NK-92 (cell line): Measurements from ENCODE around the gene GET3.
"Not testable (repeated sequence)": the region's sequence is repeated elsewhere in the genome, so short reads cannot be mapped to it uniquely, and the experiment has no call there.

Source experiments
- DNase-seq: peaks from one replicate; lab custom pipeline; 2025; ENCODE audit not compliant: unreplicated experiment; lab: John Stamatoyannopoulos, UW

GET3 gene

DNA sequence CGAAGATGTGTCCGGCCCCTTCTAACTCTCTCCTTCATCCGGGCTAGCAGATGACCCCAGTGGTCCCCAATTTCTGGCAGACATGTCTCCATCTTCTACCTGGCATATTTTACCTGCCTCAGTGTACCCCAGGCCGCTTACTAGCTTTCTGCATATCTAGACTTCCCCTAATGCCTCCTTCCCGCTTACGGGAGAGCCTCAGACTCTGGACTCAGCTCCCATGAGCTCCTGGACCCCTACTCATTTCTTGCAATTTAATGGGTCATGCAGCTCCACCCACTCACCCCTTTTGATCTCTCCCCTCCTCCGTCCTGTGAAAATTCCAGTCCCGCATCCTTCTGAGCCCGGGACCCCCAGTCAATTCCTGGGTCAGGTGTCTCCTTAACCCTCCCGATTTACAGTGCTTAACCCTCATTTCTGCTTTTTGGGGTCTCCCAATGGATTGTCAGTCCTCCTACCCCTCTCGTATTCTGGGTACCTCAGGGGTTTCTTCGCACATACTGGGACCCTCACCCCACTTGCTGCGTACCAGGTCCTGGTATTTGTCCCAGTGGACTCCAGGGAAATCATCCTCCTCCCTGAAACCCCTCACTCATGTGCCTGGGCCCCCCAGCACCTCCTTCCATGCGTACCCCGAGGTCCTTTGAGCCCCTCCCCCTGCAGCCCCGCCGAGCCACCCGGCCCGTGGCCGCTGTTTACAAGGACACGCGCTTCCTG, 53.5 kb downstream of the GET3 start:
- DNase-seq = no peak

DNA sequence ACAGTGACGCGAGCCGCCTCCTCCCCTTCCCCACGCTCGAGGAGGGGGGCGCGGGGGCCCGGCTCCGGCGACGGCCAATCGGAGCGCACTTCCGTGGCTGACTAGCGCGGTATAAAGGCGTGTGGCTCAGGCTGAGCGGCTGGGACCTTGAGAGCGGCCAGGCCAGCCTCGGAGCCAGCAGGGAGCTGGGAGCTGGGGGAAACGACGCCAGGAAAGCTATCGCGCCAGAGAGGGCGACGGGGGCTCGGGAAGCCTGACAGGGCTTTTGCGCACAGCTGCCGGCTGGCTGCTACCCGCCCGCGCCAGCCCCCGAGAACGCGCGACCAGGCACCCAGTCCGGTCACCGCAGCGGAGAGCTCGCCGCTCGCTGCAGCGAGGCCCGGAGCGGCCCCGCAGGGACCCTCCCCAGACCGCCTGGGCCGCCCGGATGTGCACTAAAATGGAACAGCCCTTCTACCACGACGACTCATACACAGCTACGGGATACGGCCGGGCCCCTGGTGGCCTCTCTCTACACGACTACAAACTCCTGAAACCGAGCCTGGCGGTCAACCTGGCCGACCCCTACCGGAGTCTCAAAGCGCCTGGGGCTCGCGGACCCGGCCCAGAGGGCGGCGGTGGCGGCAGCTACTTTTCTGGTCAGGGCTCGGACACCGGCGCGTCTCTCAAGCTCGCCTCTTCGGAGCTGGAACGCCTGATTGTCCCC, 54.2 kb downstream of the GET3 start, which contains the start of gene JUNB:
JUNB (plus strand) TSS at position 142 of the 706 bp plus-strand sequence; CDS start at position 428, 286 bp downstream.
- peak; percentile 83 for DNase-seq

DNA sequence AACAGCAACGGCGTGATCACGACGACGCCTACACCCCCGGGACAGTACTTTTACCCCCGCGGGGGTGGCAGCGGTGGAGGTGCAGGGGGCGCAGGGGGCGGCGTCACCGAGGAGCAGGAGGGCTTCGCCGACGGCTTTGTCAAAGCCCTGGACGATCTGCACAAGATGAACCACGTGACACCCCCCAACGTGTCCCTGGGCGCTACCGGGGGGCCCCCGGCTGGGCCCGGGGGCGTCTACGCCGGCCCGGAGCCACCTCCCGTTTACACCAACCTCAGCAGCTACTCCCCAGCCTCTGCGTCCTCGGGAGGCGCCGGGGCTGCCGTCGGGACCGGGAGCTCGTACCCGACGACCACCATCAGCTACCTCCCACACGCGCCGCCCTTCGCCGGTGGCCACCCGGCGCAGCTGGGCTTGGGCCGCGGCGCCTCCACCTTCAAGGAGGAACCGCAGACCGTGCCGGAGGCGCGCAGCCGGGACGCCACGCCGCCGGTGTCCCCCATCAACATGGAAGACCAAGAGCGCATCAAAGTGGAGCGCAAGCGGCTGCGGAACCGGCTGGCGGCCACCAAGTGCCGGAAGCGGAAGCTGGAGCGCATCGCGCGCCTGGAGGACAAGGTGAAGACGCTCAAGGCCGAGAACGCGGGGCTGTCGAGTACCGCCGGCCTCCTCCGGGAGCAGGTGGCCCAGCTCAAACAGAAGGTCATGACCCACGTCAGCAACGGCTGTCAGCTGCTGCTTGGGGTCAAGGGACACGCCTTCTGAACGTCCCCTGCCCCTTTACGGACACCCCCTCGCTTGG, 55.0 kb downstream of the GET3 start:
- no peak for DNase-seq

DNA sequence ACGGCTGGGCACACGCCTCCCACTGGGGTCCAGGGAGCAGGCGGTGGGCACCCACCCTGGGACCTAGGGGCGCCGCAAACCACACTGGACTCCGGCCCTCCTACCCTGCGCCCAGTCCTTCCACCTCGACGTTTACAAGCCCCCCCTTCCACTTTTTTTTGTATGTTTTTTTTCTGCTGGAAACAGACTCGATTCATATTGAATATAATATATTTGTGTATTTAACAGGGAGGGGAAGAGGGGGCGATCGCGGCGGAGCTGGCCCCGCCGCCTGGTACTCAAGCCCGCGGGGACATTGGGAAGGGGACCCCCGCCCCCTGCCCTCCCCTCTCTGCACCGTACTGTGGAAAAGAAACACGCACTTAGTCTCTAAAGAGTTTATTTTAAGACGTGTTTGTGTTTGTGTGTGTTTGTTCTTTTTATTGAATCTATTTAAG, 55.6 kb downstream of the GET3 start:
- no peak for DNase-seq

DNA sequence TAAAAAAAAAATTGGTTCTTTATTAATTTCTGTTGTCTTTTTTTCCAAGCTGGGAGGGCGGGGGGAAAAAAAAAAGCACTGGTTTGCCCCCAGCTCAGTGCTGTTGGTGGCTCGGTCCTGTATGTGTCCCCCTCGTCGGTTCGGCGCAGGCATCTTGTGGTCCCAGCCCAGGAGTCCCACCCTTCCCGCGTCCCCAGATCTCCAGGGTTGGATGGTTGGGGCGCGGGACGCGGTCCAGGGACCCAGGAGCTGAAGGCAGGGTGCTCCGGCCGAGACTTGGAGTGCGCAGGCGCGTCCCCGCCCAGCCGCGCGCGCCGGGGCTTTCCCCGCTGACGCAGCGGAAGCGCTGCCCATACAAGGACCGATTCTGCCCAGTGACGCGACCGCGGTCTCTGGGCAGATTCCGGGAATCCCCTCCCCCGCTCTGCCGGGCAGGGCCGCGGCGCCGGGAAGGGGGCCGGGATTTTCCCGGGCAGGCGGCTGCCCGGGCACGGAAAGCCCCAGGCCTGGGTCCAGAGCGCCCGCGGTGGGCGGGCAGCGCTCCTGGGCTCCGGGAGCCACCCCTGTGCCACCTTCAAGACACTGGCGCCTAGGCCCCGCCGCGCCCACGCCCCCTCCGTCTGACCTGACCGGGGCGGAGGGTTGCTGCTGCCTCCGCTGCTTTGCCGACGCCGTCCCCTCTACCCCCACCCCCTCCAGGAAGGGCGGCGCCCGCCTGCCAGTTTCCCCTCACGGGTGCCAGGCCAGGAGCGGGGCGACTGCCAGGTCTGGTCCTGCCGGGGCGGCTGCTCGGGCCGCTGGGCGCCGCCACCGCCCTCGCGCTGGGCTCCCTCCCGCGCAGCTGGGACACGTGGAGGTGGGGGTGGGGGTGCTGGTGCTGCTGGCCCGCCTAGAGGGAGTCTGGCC, 56.2 kb downstream of the GET3 start:
- no peak for DNase-seq

DNA sequence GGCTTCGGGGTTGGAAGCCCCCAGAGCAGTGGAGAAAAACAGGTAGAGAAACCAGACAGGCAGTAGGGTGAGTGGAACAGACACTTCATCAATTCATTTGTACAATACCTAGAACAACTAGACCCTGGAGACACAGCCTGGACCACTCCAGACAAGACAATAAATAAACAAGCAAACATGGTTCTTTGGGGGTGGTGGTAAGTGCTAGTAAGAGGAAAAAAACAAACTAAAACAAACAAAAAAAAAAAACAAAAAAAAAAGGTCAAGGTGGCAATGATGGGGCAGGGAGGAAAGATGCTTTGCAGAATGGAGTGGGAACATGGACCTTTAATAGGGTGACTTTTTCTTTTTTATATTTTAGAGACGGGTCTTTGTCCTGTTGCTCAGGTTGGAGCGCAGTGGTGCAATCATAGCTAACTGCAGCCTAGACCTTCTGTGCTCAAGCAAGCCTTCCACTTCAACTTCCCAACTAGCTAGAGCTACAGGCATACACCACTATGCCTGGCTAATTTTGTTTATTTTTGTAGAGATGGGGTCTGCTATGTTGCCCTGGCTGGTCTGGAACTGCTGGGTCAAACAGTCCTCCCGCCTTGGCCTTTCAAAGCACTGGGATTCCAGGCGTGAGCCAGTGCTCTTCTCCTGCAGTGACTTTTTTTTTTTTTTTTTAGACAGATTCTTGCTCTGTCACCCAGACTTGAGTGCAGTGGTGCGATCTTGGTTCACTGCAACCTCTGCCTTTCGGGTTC, 57.1 kb downstream of the GET3 start:
- DNase-seq = no peak

DNA sequence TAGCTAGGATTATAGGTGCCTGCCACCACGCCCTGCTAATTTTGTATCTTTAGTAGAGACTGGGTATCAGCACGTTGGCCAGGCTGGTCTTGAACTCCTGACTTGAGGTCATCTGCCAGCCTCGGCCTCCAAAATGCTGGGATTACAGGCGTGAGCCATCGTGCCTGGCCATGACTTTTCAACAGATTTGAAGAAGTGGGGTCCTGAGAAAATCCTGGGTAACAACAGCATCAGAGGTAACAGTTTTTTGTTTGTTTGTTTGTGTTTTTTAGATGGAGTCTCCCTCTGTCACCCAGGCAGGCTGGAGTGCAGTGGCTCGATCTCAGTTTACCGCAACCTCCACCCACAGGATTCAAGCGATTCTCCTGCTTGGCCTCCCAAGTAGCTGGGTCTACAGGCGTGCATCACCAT, 57.7 kb downstream of the GET3 start:
- no peak for DNase-seq

DNA sequence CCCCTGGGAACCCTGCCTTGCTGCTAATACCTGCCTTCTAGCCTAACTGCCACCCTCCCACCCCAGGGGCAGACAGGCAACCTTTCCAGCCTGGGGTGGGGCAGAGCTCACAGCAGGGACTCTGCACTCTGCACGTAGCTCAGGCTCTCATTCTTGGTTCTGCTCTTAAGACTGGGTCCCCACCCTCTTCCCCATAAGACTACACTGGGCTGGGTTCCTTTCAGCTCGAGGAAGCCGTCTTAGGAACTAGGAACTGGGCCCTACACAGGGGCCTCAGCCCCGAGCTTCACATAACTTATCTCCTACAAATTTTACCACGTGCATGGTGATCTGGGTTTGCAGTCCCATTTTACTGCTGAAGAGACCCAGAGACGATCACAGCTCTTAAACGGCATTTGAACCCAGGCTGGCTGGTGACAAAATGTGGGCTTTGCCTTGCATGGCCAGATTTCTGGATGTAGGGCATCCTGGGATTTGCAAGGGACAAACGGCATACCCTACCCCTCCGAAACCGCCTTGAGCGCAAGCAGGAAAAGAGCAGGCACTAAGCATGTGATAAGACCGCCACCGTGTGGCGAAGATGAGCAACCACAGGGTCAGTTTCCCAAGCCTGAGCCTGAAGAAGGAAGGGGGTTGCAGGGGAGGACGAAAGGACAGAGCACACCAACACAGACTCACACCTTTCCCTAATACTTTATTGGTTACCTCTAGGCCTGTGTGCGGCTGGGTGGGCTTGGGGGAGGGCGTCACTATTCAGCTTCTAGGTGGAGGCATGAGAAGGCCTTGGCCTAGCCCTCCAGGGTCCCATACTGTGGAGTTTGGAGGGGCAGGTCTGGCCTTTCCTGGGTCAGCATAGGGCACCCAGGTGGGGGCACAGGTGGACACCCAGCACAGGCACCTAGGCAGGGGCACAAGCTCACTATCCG, 59.1 kb downstream of the GET3 start:
- DNase-seq = no peak

DNA sequence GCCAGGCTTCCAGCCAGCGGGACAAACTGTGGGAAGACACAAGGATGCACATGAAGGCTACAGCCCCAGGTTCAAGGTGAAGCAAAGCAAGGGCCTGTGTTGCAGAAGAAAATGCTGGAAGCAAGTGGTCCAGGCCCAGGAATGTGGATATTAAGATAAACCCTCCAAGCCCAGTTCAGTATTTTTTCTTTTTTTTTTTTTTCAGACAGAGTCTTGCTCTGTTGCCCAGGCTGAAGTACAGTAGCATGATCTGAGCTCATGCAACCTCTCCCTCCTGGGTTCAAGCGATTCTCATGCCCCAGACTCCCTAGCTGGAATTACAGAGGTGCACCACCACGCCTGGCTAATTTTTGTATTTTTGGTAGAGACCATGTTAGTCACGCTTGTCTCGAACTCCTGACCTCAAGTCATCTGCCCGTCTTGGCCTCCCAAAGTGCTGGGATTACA, 59.9 kb downstream of the GET3 start:
- no peak for DNase-seq

DNA sequence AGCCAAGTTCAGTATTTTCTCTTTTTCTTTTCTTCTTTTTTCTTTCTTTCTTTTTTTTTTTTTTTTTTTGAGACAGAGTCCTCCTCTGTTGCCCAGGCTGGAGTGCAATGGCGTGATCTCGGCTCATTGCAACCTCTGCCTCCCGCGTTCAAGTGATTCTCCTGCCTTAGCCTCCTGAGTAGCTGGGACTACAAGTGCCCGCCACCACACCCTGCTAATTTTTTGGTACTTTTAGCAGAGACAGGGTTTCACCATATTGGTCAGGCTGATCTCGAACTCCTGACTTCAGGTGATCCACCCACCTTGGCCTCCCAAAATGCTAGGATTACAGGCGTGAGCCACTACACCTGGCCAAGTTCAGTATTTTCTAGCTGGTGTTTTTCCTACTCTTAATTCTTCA, 60.3 kb downstream of the GET3 start:
- not testable (repeated sequence) for DNase-seq
